ENCODE data around the gene EML6.

- TF ChIP-seq YY1 (IDR thresholded peaks at IDR 0.05; ENCODE audit: low read depth, low read length) (no peak), CTCF (IDR thresholded peaks at IDR 0.05; ENCODE audit: control extremely low read depth in 1 of 3, insufficient read depth in 1 of 3, low read depth in 1 of 3, low read length in 3 of 3) (no peak), EP300 (IDR thresholded peaks at IDR 0.05; ENCODE audit: borderline replicate concordance in 1 of 2, low read depth in 2 of 2, low read length in 2 of 2) (no peak), SP2 (IDR thresholded peaks at IDR 0.05; ENCODE audit: low read length) (no peak), RNF2 (IDR thresholded peaks at IDR 0.05; ENCODE audit: borderline replicate concordance, low read depth, low read length, missing control alignments, poor library complexity, severe bottlenecking) (no peak), TAF7 (optimal IDR thresholded peaks at IDR 0.05; ENCODE audit: borderline replicate concordance, low read depth, low read length) (no peak), EZH2 (IDR thresholded peaks at IDR 0.05; ENCODE audit: low read depth, low read length, severe bottlenecking) (no peak), POLR2A (IDR thresholded peaks at IDR 0.05; ENCODE audit: control extremely low read depth in 1 of 2, low read depth in 2 of 2, low read length in 2 of 2) (no peak), USF2 (IDR thresholded peaks at IDR 0.05; ENCODE audit: low read length) (no peak), POU5F1 (IDR thresholded peaks at IDR 0.05; ENCODE audit: low read depth, low read length) (no peak), GTF2F1 (IDR thresholded peaks at IDR 0.05; ENCODE audit: borderline replicate concordance, low read depth, low read length) (no peak), TCF12 (IDR thresholded peaks at IDR 0.05; ENCODE audit: low read depth, low read length) (no peak), CHD1 (IDR thresholded peaks at IDR 0.05; ENCODE audit: low read depth, low read length) (no peak)
These were observed 3.5 kb downstream of the EML6 start for GRCh38 chr2:54726940-54727339.
